ENCODE data around the gene SLC39A11. TPM values are rescaled to one million over a fixed set of nuclear protein-coding genes. Genes with fewer than 3 reads are reported as not detected.

SLC39A11 gene
- polyA plus RNA-seq, 12 donors, result 7.7 to 12.9 (median 9.9) TPM; not detected in 1

GRCh38 chr17:72876413-72876812 lies 216.1 kb downstream of the SLC39A11 start:
- no peak for DNase-seq

- DNase-seq, result no peak
Measured at GRCh38 chr17:72875361-72875760, 217.1 kb downstream of the SLC39A11 start.

- DNase-seq, result no peak
Measured at GRCh38 chr17:72872396-72872795, 220.1 kb downstream of the SLC39A11 start.

GRCh38 chr17:72870367-72870985 lies 222.0 kb downstream of the SLC39A11 start:
- DNase-seq, result no peak

- no peak for DNase-seq
Measured at GRCh38 chr17:72869630-72870029, 222.9 kb downstream of the SLC39A11 start.

- DNase-seq, result no peak
Measured at GRCh38 chr17:72865954-72866353, 226.5 kb downstream of the SLC39A11 start.

- no peak for DNase-seq
Measured at GRCh38 chr17:72863526-72864211, 228.8 kb downstream of the SLC39A11 start.

- DNase-seq, result no peak
Measured at GRCh38 chr17:72862276-72862999, 230.1 kb downstream of the SLC39A11 start.

- DNase-seq, result no peak
Measured at GRCh38 chr17:72861811-72862210, 230.7 kb downstream of the SLC39A11 start.

- DNase-seq, result no peak
Measured at GRCh38 chr17:72860778-72861177, 231.7 kb downstream of the SLC39A11 start.

GRCh38 chr17:72858826-72859495 lies 233.5 kb downstream of the SLC39A11 start:
- no peak for DNase-seq

- no peak for DNase-seq
Measured at GRCh38 chr17:72853440-72854415, 238.8 kb downstream of the SLC39A11 start.

- no peak for DNase-seq
Measured at GRCh38 chr17:72852277-72852938, 240.1 kb downstream of the SLC39A11 start.

GRCh38 chr17:72850410-72851118 lies 241.9 kb downstream of the SLC39A11 start:
- DNase-seq, result peak; percentile 7

- no peak for DNase-seq
Measured at GRCh38 chr17:72846399-72846798, 246.1 kb downstream of the SLC39A11 start.

GRCh38 chr17:72843591-72843990 lies 248.9 kb downstream of the SLC39A11 start:
- DNase-seq, result no peak

GRCh38 chr17:72840019-72840418 lies 252.5 kb downstream of the SLC39A11 start:
- no peak for DNase-seq

- no peak for DNase-seq
Measured at GRCh38 chr17:72839131-72839725, 253.3 kb downstream of the SLC39A11 start.

GRCh38 chr17:72838581-72838980 lies 253.9 kb downstream of the SLC39A11 start:
- no peak for DNase-seq

Data from muscle of arm (tissue), 12 donors.